Progenitor cell of endocrine pancreas (in vitro differentiated cells): Measurements from ENCODE around the gene PTPN14. TPM values are rescaled to one million over a fixed set of nuclear protein-coding genes. Genes with fewer than 3 reads are reported as not detected.
A peak's percentile ranks its signal among the peaks of the same experiment; 100 is the strongest.
"Not testable (repeated sequence)": the region's sequence is repeated elsewhere in the genome, so short reads cannot be mapped to it uniquely, and the experiment has no call there.

Source experiments
- DNase-seq: peaks from one replicate; pipeline ENCODE4 v3.0.0; 2021; ENCODE audit warnings: low spot score; ENCODE audit not compliant: unreplicated experiment
- H3K27ac Mint-ChIP-seq: 2 replicates; pipeline ENCODE4 v1.8.0; 2021; ENCODE audit warnings: mild to moderate bottlenecking, moderate library complexity, mixed read lengths
- H3K27me3 Mint-ChIP-seq: 2 replicates; pipeline ENCODE4 v1.8.0; 2021; ENCODE audit warnings: mixed read lengths
- H3K36me3 Mint-ChIP-seq: 2 replicates; pipeline ENCODE4 v1.8.0; 2022; ENCODE audit warnings: mixed read lengths; ENCODE audit not compliant: insufficient read depth
- H3K4me1 Mint-ChIP-seq: 2 replicates; pipeline ENCODE4 v1.8.0; 2021; ENCODE audit warnings: low read depth, mixed read lengths
- H3K4me3 Mint-ChIP-seq: 2 replicates; pipeline ENCODE4 v1.8.0; 2021; ENCODE audit warnings: low read depth, mild to moderate bottlenecking, moderate library complexity, mixed read lengths
- H3K9me3 Mint-ChIP-seq: 2 replicates; pipeline ENCODE4 v1.8.0; 2021; ENCODE audit warnings: low read depth, mixed read lengths
- total RNA-seq: library from RNA; stranded (reverse); gene quantifications from 2 replicates; pipeline ENCODE4 v1.2.1, GENCODE V29; 2021
- TF ChIP-seq, protein P1 (sequence below): fragments of 200-600 bp; sonication (generic); IDR thresholded peaks from one replicate; pipeline ENCODE4 v1.5.0; 2021; ENCODE audit warnings: antibody characterized with exemption, mild to moderate bottlenecking; ENCODE audit not compliant: unreplicated experiment

PTPN14 gene
- total RNA-seq, 1 donor from 2014 or later = 37.0 TPM

DNA sequence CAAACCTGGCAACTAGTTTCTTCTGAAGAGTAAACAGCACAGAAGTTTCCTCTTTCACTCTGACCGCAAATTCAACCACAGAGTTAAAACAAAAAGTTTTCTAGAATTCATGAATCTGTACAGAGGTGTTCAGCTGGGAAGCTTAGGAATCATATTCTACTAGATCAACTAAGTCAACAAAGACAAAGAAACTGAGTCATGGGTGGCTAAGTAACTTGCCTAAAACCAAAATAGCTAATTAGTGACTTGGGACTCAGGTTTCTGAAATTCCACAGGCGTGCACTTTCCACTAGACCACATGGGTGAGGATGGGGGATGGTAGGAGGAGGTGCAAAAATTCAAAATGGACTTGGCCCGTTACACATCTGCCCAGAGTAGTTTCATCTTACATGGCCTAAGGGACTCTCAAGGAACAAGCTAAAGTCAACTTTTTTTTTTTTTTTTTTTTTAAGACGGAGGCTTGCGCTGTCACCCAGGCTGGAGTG lies 25.8 kb downstream of the PTPN14 start:
- no peaks in the 10 kb centered on the region for H3K9me3 Mint-ChIP-seq
- H3K4me1 Mint-ChIP-seq = peaks cover 27% of the 10 kb centered on the region
- no peak overlapping the region for H3K4me3 Mint-ChIP-seq
- peaks cover 1% of the 10 kb centered on the region for H3K36me3 Mint-ChIP-seq
- TF ChIP-seq, protein P1, sequence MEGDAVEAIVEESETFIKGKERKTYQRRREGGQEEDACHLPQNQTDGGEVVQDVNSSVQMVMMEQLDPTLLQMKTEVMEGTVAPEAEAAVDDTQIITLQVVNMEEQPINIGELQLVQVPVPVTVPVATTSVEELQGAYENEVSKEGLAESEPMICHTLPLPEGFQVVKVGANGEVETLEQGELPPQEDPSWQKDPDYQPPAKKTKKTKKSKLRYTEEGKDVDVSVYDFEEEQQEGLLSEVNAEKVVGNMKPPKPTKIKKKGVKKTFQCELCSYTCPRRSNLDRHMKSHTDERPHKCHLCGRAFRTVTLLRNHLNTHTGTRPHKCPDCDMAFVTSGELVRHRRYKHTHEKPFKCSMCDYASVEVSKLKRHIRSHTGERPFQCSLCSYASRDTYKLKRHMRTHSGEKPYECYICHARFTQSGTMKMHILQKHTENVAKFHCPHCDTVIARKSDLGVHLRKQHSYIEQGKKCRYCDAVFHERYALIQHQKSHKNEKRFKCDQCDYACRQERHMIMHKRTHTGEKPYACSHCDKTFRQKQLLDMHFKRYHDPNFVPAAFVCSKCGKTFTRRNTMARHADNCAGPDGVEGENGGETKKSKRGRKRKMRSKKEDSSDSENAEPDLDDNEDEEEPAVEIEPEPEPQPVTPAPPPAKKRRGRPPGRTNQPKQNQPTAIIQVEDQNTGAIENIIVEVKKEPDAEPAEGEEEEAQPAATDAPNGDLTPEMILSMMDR = no peak
- H3K27ac Mint-ChIP-seq = no peak overlapping the region
- H3K27me3 Mint-ChIP-seq = no peaks in the 10 kb centered on the region
- DNase-seq = no peak

- peaks cover 30% of the 10 kb centered on the region for H3K4me1 Mint-ChIP-seq
- peak overlapping the region; percentile 6 for H3K27ac Mint-ChIP-seq
- no peak for DNase-seq
- H3K9me3 Mint-ChIP-seq = no peaks in the 10 kb centered on the region
- H3K27me3 Mint-ChIP-seq = no peaks in the 10 kb centered on the region
- TF ChIP-seq, protein P1 = no peak
- peaks cover 1% of the 10 kb centered on the region for H3K36me3 Mint-ChIP-seq
- H3K4me3 Mint-ChIP-seq = no peak overlapping the region
Observed at GRCh38 chr1:214524824-214525223, 26.6 kb downstream of the PTPN14 start.

DNA sequence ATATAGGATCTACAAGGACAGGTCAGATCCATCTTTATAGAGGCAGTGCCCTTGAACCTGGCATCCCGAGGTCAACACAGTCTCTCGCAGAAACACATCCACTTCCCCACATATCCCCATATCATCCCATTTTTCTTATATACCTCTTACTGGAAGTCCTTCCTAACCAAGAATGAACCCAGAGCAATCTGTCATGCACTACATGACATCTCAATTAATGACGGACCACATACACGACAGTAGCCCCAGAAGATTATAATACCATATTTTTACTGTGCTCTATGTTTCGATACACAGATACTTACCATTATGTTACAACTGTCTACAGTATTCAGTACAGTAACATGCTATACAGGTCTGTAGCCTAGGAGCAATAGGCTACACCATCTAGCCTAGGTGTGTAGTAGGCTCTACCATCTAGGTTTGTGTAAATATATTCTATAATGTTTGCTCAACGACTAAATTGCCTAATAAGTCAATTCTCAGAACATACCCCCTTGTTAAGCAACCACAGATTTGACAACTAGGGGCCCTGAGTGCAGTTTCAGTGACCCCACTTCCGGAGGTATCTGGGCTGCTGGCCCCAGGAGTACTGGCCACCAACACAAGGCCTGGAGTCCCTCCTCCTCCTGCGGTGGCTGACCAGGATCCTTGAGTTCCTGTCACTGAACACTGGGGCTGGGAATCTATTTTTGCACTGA lies 28.1 kb downstream of the PTPN14 start:
- Mint-ChIP-seq H3K9me3 (no peaks in the 10 kb centered on the region), H3K27me3 (no peaks in the 10 kb centered on the region), H3K4me1 (peaks cover 32% of the 10 kb centered on the region), H3K27ac (no peak overlapping the region), H3K36me3 (peaks cover 1% of the 10 kb centered on the region), H3K4me3 (no peak overlapping the region)
- DNase-seq = no peak
- TF ChIP-seq, protein P1 = no peak

- H3K4me3 Mint-ChIP-seq, H3K9me3 Mint-ChIP-seq, H3K27ac Mint-ChIP-seq, H3K36me3 Mint-ChIP-seq, H3K27me3 Mint-ChIP-seq, DNase-seq: not testable (repeated sequence)
- H3K4me1 Mint-ChIP-seq = peaks cover 37% of the 10 kb centered on the region
Observed at GRCh38 chr1:214521458-214521857, 29.9 kb downstream of the PTPN14 start.

GRCh38 chr1:214520544-214521165 lies 30.7 kb downstream of the PTPN14 start:
- peaks cover 41% of the 10 kb centered on the region for H3K4me1 Mint-ChIP-seq
- H3K36me3 Mint-ChIP-seq = no peaks in the 10 kb centered on the region
- no peaks in the 10 kb centered on the region for H3K27me3 Mint-ChIP-seq
- no peak overlapping the region for H3K4me3 Mint-ChIP-seq
- H3K9me3 Mint-ChIP-seq = no peaks in the 10 kb centered on the region
- TF ChIP-seq, protein P1 = no peak
- DNase-seq = no peak
- H3K27ac Mint-ChIP-seq = no peak overlapping the region

DNA sequence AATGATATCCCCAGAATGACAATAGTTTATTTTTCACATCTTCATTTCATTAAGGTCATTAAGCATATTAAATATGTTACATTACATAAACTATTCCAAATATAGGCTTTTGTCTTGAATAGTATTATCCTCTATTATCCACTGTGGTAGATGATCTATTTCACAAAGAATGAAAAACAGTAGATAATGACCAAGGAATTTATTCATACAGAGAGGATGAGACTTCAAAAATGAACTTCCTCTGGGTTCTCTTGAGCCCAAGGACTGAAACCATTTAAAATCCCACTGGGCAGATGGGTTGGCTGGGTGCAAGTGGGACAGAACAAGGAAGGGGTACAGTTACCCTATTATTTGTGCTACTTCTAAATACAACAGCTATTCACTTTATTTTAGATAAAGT lies 33.0 kb downstream of the PTPN14 start:
- H3K4me1 Mint-ChIP-seq = peaks cover 44% of the 10 kb centered on the region
- DNase-seq = no peak
- TF ChIP-seq, protein P1 = no peak
- no peaks in the 10 kb centered on the region for H3K36me3 Mint-ChIP-seq
- no peaks in the 10 kb centered on the region for H3K27me3 Mint-ChIP-seq
- H3K27ac Mint-ChIP-seq = no peak overlapping the region
- no peak overlapping the region for H3K4me3 Mint-ChIP-seq
- no peaks in the 10 kb centered on the region for H3K9me3 Mint-ChIP-seq
